Esophagus muscularis mucosa (tissue), 4 donors: ENCODE data around the gene ADAMTS13. TPM values are rescaled to one million over a fixed set of nuclear protein-coding genes. Genes with fewer than 3 reads are reported as not detected.

Experiments used
- DNase-seq: peaks from one replicate; pipeline ENCODE4 v3.0.0-alpha.2; 2017; ENCODE audit errors: extremely low spot score
- H3K27ac ChIP-seq, 4 donors: fragments of 200-600 bp; sonication (generic); replicated peaks in 1 of 4; 1 replicate in 3 of 4; 2 replicates in 1 of 4; pipeline ENCODE4 v1.5.1; 2016 to 2019; ENCODE audit warnings: mild to moderate bottlenecking in 1 of 4
- H3K27me3 ChIP-seq, 4 donors: fragments of 200-600 bp; sonication (generic); one replicate each; pipeline versions ENCODE4 v1.5.1 to v1.6.0; 2016 to 2019
- H3K36me3 ChIP-seq, 4 donors: fragments of 200-600 bp; sonication (generic); one replicate each; pipeline ENCODE4 v1.5.1; 2016 to 2019
- H3K4me1 ChIP-seq, 4 donors: fragments of 200-600 bp; sonication (generic); one replicate each; pipeline ENCODE4 v1.5.1; 2016 to 2019
- H3K4me3 ChIP-seq, 4 donors: fragments of 200-600 bp; sonication (generic); 1 replicate in 2 of 4; 2 replicates in 2 of 4; pipeline ENCODE4 v1.5.1; 2016 to 2019; ENCODE audit warnings: mild to moderate bottlenecking in 4 of 4, moderate library complexity in 1 of 4
- H3K9me3 ChIP-seq, 4 donors: fragments of 200-600 bp; sonication (generic); 1 replicate in 3 of 4; 2 replicates in 1 of 4; pipeline ENCODE4 v1.5.1; 2016 to 2019
- CTCF ChIP-seq, 3 experiments: fragments of 200-600 bp in 2 of 3; fragments of 450-650 bp in 1 of 3; sonication (generic) in 2 of 3; IDR thresholded peaks; one replicate each; pipeline ENCODE4 v1.5.1; 2017 to 2019; ENCODE audit warnings: antibody characterized with exemption in 3 of 3, mild to moderate bottlenecking in 2 of 3, moderate library complexity in 1 of 3
- EP300 ChIP-seq: sonication (generic); formaldehyde crosslinking; IDR thresholded peaks from one replicate; pipeline ENCODE4 v1.6.1; 2017; ENCODE audit warnings: antibody characterized with exemption
- POLR2A ChIP-seq: fragments of 450-650 bp; IDR thresholded peaks from one replicate; pipeline ENCODE4 v1.6.1; 2017; ENCODE audit warnings: antibody characterized with exemption, moderate library complexity, mild to moderate bottlenecking, low read depth
- POLR2AphosphoS5 ChIP-seq, 2 donors: sonication (generic); formaldehyde crosslinking; IDR thresholded peaks; one replicate each; pipeline ENCODE4 v1.6.1; 2017; ENCODE audit warnings: antibody characterized with exemption in 2 of 2
- WGBS: methylation state at CpG from one replicate; pipeline ENCODE4 v1.1.5; 2018; 5-methylcytosine and 5-hydroxymethylcytosine counted together
- intact Hi-C: fragments of 100-400 bp; cut with DNase I; formaldehyde crosslinking; loops from one replicate; pipeline ENCODE4 v1.15.1; 2023
- total RNA-seq, 4 donors: library from RNA; depleted of rRNA; stranded (reverse); fragments of >200 nt; gene quantifications; one replicate each; pipeline versions ENCODE4 v1.1.0 to v1.2.1, GENCODE V29; 2016

ADAMTS13 gene
- total RNA-seq, 4 donors from 2014 or later = 1.3 to 1.7 (median 1.4) TPM

GRCh38 chr9:133457233-133457632, 35.1 kb downstream of the ADAMTS13 start:
- TF ChIP-seq POLR2A = no peak
- TF ChIP-seq POLR2AphosphoS5 (IDR thresholded peaks at IDR 0.05) = no peak
- TF ChIP-seq EP300 = no peak
- TF ChIP-seq CTCF (IDR thresholded peaks at IDR 0.05) = no peak
- no peak overlapping the region for H3K4me3 ChIP-seq
- H3K4me1 ChIP-seq = peaks cover 11 to 23% (median 19%) of the 10 kb centered on the region in 4 donors
- H3K36me3 ChIP-seq = peaks cover 0 to 5% (median 0%) of the 10 kb centered on the region in 4 donors
- no peaks in the 10 kb centered on the region for H3K9me3 ChIP-seq
- no peak for DNase-seq
- WGBS = 90% methylated on average over 12 of the region's 13 CpGs
- H3K27ac ChIP-seq = no peak overlapping the region
- H3K27me3 ChIP-seq = no peaks in the 10 kb centered on the region
- intact Hi-C loops = no loop called here

DNA sequence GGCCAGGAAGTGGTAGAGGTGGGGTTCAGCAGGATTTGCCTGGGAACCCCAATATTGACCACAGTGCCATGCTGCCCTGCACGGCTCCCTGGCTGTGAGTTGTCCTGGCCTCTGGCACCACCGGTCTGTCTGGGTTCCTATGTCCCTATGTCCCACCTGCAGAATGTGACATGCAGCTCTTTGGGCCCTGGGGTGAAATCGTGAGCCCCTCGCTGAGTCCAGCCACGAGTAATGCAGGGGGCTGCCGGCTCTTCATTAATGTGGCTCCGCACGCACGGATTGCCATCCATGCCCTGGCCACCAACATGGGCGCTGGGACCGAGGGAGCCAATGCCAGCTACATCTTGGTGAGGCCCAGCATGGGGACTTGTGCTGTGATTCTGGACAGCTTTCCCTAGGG, 35.6 kb downstream of the ADAMTS13 start:
- Histone ChIP-seq H3K27me3 (no peaks in the 10 kb centered on the region), H3K36me3 (peaks cover 0 to 5% (median 0%) of the 10 kb centered on the region in 4 donors), H3K27ac (no peak overlapping the region), H3K4me1 (peaks cover 11 to 23% (median 19%) of the 10 kb centered on the region in 4 donors), H3K9me3 (no peaks in the 10 kb centered on the region), H3K4me3 (no peak overlapping the region)
- intact Hi-C loops = no loop called here
- DNase-seq = no peak
- TF ChIP-seq POLR2AphosphoS5 (IDR thresholded peaks at IDR 0.05) = no peak
- TF ChIP-seq EP300 = no peak
- TF ChIP-seq CTCF (IDR thresholded peaks at IDR 0.05) = no peak
- no peak for TF ChIP-seq POLR2A
- no CpG with 5 or more reads among the region's 11 CpGs for WGBS

- WGBS = 74% methylated on average over 13 of the region's 16 CpGs
- intact Hi-C loops = no loop called here
- H3K4me3 ChIP-seq = peak overlapping the region; percentile 76 to 88 (median 86)
- no peaks in the 10 kb centered on the region for H3K9me3 ChIP-seq
- peaks cover 0 to 12% (median 4%) of the 10 kb centered on the region in 4 donors for H3K36me3 ChIP-seq
- DNase-seq = no peak
- no peak for TF ChIP-seq EP300
- TF ChIP-seq POLR2AphosphoS5 (IDR thresholded peaks at IDR 0.05) = no peak
- TF ChIP-seq CTCF (IDR thresholded peaks at IDR 0.05) = no peak
- TF ChIP-seq POLR2A = no peak
- H3K27me3 ChIP-seq = no peaks in the 10 kb centered on the region
- H3K27ac ChIP-seq = peak overlapping the region; percentile 92 to 95 (median 94)
- peaks cover 11 to 23% (median 19%) of the 10 kb centered on the region in 4 donors for H3K4me1 ChIP-seq
Measured at GRCh38 chr9:133458643-133459312, 36.6 kb downstream of the ADAMTS13 start.

DNA sequence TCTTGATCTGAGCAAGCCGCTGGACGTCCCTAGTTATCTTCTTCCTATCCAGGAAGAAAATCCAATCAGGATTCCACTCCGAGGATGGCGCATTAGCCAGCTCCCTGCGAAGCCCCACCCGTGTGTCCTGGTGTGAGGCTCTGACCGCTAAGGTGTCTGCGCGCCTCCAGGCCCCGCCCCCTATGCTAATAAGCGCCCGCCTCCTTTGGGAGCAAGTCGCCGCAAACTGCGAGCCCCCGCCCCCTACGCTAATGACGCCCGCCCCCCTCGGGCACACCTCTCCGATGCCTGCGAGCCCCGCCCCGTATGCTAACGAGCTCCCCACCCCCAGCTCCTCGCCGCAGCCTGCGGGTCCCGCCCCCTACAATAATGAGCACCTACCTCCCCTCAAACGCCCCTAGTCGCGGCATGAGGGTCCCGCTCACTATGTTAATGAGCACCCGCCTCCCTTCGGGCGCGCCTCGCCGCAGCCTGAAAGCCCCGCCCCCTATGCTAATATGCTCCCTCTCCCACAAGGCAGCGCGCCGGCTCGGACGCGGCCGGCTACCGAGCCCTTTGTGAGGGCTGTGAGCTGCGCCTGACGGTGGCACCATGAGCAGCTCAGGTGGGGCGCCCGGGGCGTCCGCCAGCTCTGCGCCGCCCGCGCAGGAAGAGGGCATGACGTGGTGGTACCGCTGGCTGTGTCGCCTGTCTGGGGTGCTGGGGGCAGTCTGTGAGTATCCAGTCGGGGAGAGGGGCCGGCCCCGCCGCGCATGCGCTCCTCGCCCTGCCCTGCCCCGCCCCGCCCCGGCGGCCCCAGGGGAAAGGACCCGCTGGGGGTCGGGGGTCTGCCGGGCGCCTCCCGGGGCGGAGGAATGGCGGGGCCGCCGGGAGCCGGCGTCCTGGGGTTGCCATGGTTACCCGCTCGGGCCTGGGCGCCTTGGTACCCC, 37.6 kb downstream of the ADAMTS13 start, which contains the start of gene CACFD1:
TSS of gene CACFD1 (plus strand) at position 503 of the 929 bp plus-strand sequence. CDS start at position 592, 89 bp downstream.
- no peak for TF ChIP-seq EP300
- TF ChIP-seq POLR2A = peak; percentile 39
- peak; percentile 68 to 92 for TF ChIP-seq POLR2AphosphoS5 (IDR thresholded peaks at IDR 0.05)
- TF ChIP-seq CTCF (IDR thresholded peaks at IDR 0.05) = no peak
- H3K4me3 ChIP-seq = peak within 1 kb of the TSS; percentile 76 to 88 (median 86)
- H3K36me3 ChIP-seq = peaks cover 0 to 22% (median 7%) of the 10 kb centered on the region in 4 donors
- peaks cover 11 to 23% (median 19%) of the 10 kb centered on the region in 4 donors for H3K4me1 ChIP-seq
- 1% methylated on average over 16 of the region's 86 CpGs for WGBS
- no peaks in the 10 kb centered on the region for H3K27me3 ChIP-seq
- DNase-seq = peak; percentile 99
- intact Hi-C loops = no loop called here
- no peaks in the 10 kb centered on the region for H3K9me3 ChIP-seq
- peak within 1 kb of the TSS; percentile 92 to 95 (median 94) for H3K27ac ChIP-seq
